ENCODE data around the gene ZNF169.
"Not testable (repeated sequence)": the region's sequence is repeated elsewhere in the genome, so short reads cannot be mapped to it uniquely, and the experiment has no call there.

Gene ZNF169

GRCh38 chr9:94300470-94301301, 41.6 kb downstream of the ZNF169 start:
- Histone ChIP-seq H3K4me3 (ENCODE audit: low read length) (no peak overlapping the region), H3K79me2 (ENCODE audit: low read length) (no peaks in the 10 kb centered on the region), H2AFZ (ENCODE audit: low read depth, low read length) (no peak overlapping the region), H3K4me1 (ENCODE audit: low read length) (no peaks in the 10 kb centered on the region), H3K9me3 (ENCODE audit: insufficient read depth, low read length) (no peaks in the 10 kb centered on the region), H3K9ac (ENCODE audit: low read length) (no peak overlapping the region), H3K27ac (ENCODE audit: low read length) (no peak overlapping the region), H4K20me1 (ENCODE audit: insufficient read depth, low read length) (no peaks in the 10 kb centered on the region), H3K4me2 (ENCODE audit: low read length) (no peak overlapping the region), H3K27me3 (ENCODE audit: low read depth, low read length) (no peaks in the 10 kb centered on the region), H3K36me3 (replicated peaks; ENCODE audit: low read depth, low read length) (peaks cover 8% of the 10 kb centered on the region)
- no peak for TF ChIP-seq EZH2phosphoT487 (IDR thresholded peaks at IDR 0.05; ENCODE audit: low read depth)
- no peak for TF ChIP-seq CTCF (IDR thresholded peaks at IDR 0.05; ENCODE audit: low read depth, low read length)

- TF ChIP-seq CTCF (IDR thresholded peaks at IDR 0.05; ENCODE audit: low read depth, low read length), result no peak
- no peak for TF ChIP-seq EZH2phosphoT487 (IDR thresholded peaks at IDR 0.05; ENCODE audit: low read depth)
These were observed 42.5 kb downstream of the ZNF169 start for GRCh38 chr9:94301583-94301982.

GRCh38 chr9:94302426-94302825, 43.3 kb downstream of the ZNF169 start:
- Histone ChIP-seq H3K27ac (ENCODE audit: low read length) (no peak overlapping the region), H3K9ac (ENCODE audit: low read length) (no peak overlapping the region), H3K4me3 (ENCODE audit: low read length) (no peak overlapping the region), H3K79me2 (ENCODE audit: low read length) (no peaks in the 10 kb centered on the region), H3K27me3 (ENCODE audit: low read depth, low read length) (no peaks in the 10 kb centered on the region), H3K9me3 (ENCODE audit: insufficient read depth, low read length) (no peaks in the 10 kb centered on the region), H2AFZ (ENCODE audit: low read depth, low read length) (no peak overlapping the region), H3K36me3 (replicated peaks; ENCODE audit: low read depth, low read length) (no peaks in the 10 kb centered on the region), H4K20me1 (ENCODE audit: insufficient read depth, low read length) (no peaks in the 10 kb centered on the region), H3K4me2 (ENCODE audit: low read length) (no peak overlapping the region), H3K4me1 (ENCODE audit: low read length) (no peaks in the 10 kb centered on the region)
- TF ChIP-seq CTCF (IDR thresholded peaks at IDR 0.05; ENCODE audit: low read depth, low read length), result no peak

More at GRCh38 chr9:94301583-94301982, 42.5 kb downstream of the ZNF169 start:
- Histone ChIP-seq H3K4me1 (ENCODE audit: low read length) (no peaks in the 10 kb centered on the region), H3K9me3 (ENCODE audit: insufficient read depth, low read length) (no peaks in the 10 kb centered on the region), H3K27me3 (ENCODE audit: low read depth, low read length) (no peaks in the 10 kb centered on the region), H3K27ac (ENCODE audit: low read length) (no peak overlapping the region), H3K9ac (ENCODE audit: low read length) (no peak overlapping the region), H3K36me3 (replicated peaks; ENCODE audit: low read depth, low read length) (peaks cover 2% of the 10 kb centered on the region), H3K4me2 (ENCODE audit: low read length) (no peak overlapping the region), H2AFZ (ENCODE audit: low read depth, low read length) (no peak overlapping the region), H3K79me2 (ENCODE audit: low read length) (no peaks in the 10 kb centered on the region), H3K4me3 (ENCODE audit: low read length) (no peak overlapping the region), H4K20me1 (ENCODE audit: insufficient read depth, low read length) (no peaks in the 10 kb centered on the region)

GRCh38 chr9:94303321-94303720, 44.2 kb downstream of the ZNF169 start:
- Histone ChIP-seq H3K9ac (ENCODE audit: low read length) (no peak overlapping the region), H3K27me3 (ENCODE audit: low read depth, low read length) (no peaks in the 10 kb centered on the region), H3K4me2 (ENCODE audit: low read length) (no peak overlapping the region), H4K20me1 (ENCODE audit: insufficient read depth, low read length) (no peaks in the 10 kb centered on the region), H3K36me3 (replicated peaks; ENCODE audit: low read depth, low read length) (no peaks in the 10 kb centered on the region), H3K4me3 (ENCODE audit: low read length) (no peak overlapping the region), H3K4me1 (ENCODE audit: low read length) (no peaks in the 10 kb centered on the region), H3K9me3 (ENCODE audit: insufficient read depth, low read length) (no peaks in the 10 kb centered on the region), H3K79me2 (ENCODE audit: low read length) (no peaks in the 10 kb centered on the region), H2AFZ (ENCODE audit: low read depth, low read length) (no peak overlapping the region), H3K27ac (ENCODE audit: low read length) (no peak overlapping the region)
- TF ChIP-seq EZH2phosphoT487 (IDR thresholded peaks at IDR 0.05; ENCODE audit: low read depth) (no peak), CTCF (IDR thresholded peaks at IDR 0.05; ENCODE audit: low read depth, low read length) (no peak)

- H3K79me2 ChIP-seq (ENCODE audit: low read length); H3K9me3 ChIP-seq (ENCODE audit: insufficient read depth, low read length); H3K4me1 ChIP-seq (ENCODE audit: low read length): not testable (repeated sequence)
These were observed 56.2 kb downstream of the ZNF169 start for GRCh38 chr9:94315034-94315984.

GRCh38 chr9:94316236-94316635, 57.1 kb downstream of the ZNF169 start:
- H3K27ac ChIP-seq (ENCODE audit: low read length); H2AFZ ChIP-seq (ENCODE audit: low read depth, low read length); H3K4me3 ChIP-seq (ENCODE audit: low read length); H3K27me3 ChIP-seq (ENCODE audit: low read depth, low read length); H4K20me1 ChIP-seq (ENCODE audit: insufficient read depth, low read length); H3K9me3 ChIP-seq (ENCODE audit: insufficient read depth, low read length); H3K4me2 ChIP-seq (ENCODE audit: low read length); H3K36me3 ChIP-seq (replicated peaks; ENCODE audit: low read depth, low read length); H3K79me2 ChIP-seq (ENCODE audit: low read length); H3K9ac ChIP-seq (ENCODE audit: low read length); H3K4me1 ChIP-seq (ENCODE audit: low read length): not testable (repeated sequence)

More at GRCh38 chr9:94315034-94315984, 56.2 kb downstream of the ZNF169 start:
- H3K4me2 ChIP-seq (ENCODE audit: low read length); H4K20me1 ChIP-seq (ENCODE audit: insufficient read depth, low read length); H3K27ac ChIP-seq (ENCODE audit: low read length); H3K36me3 ChIP-seq (replicated peaks; ENCODE audit: low read depth, low read length); H3K27me3 ChIP-seq (ENCODE audit: low read depth, low read length); H2AFZ ChIP-seq (ENCODE audit: low read depth, low read length); H3K4me3 ChIP-seq (ENCODE audit: low read length); H3K9ac ChIP-seq (ENCODE audit: low read length): not testable (repeated sequence)
